Measurements from ENCODE around the gene TSPAN3.
A peak's percentile ranks its signal among the peaks of the same experiment; 100 is the strongest.

The TSPAN3 gene

GRCh38 chr15:77057072-77057471, 13.8 kb downstream of the TSPAN3 start:
- no peak overlapping the region for H3K4me3 ChIP-seq
- peaks cover 18% of the 10 kb centered on the region for H3K36me3 ChIP-seq (replicated peaks)
- in situ Hi-C loops (cut with MboI; ENCODE audit: low sequenced_read_pairs), result no loop called here
- H3K9me3 ChIP-seq, result no peaks in the 10 kb centered on the region
- DNase-seq (ENCODE audit: low spot score in 2 of 2), result no peak
- no peaks in the 10 kb centered on the region for H3K27me3 ChIP-seq (ENCODE audit: low read depth)
- peaks cover 7% of the 10 kb centered on the region for H3K4me1 ChIP-seq

GRCh38 chr15:77053709-77054108, 17.2 kb downstream of the TSPAN3 start:
- no peaks in the 10 kb centered on the region for H3K9me3 ChIP-seq
- H3K4me3 ChIP-seq, result no peak overlapping the region
- in situ Hi-C loops (cut with MboI; ENCODE audit: low sequenced_read_pairs), result no loop called here
- no peaks in the 10 kb centered on the region; the same call in 1 of the 2 replicates for H3K4me1 ChIP-seq
- H3K27me3 ChIP-seq (ENCODE audit: low read depth), result no peaks in the 10 kb centered on the region
- peaks cover 32% of the 10 kb centered on the region for H3K36me3 ChIP-seq (replicated peaks)
- DNase-seq (ENCODE audit: low spot score in 2 of 2), result no peak

- DNase-seq (ENCODE audit: low spot score in 2 of 2), result no peak
- H3K4me3 ChIP-seq, result no peak overlapping the region
- in situ Hi-C loops (cut with MboI; ENCODE audit: low sequenced_read_pairs), result no loop called here
- no peaks in the 10 kb centered on the region for H3K9me3 ChIP-seq
- peaks cover 41% of the 10 kb centered on the region for H3K36me3 ChIP-seq (replicated peaks)
- no peaks in the 10 kb centered on the region for H3K27me3 ChIP-seq (ENCODE audit: low read depth)
- no peaks in the 10 kb centered on the region for H3K4me1 ChIP-seq
These were observed 18.4 kb downstream of the TSPAN3 start for GRCh38 chr15:77052556-77052955.

- Histone ChIP-seq H3K4me3 (no peak overlapping the region), H3K4me1 (no peaks in the 10 kb centered on the region), H3K36me3 (replicated peaks) (peaks cover 68% of the 10 kb centered on the region), H3K9me3 (no peaks in the 10 kb centered on the region), H3K27me3 (ENCODE audit: low read depth) (no peaks in the 10 kb centered on the region)
- in situ Hi-C loops (cut with MboI; ENCODE audit: low sequenced_read_pairs), result no loop called here
- DNase-seq (ENCODE audit: low spot score in 2 of 2), result no peak
These were observed 22.6 kb downstream of the TSPAN3 start for GRCh38 chr15:77048135-77048876.

DNA sequence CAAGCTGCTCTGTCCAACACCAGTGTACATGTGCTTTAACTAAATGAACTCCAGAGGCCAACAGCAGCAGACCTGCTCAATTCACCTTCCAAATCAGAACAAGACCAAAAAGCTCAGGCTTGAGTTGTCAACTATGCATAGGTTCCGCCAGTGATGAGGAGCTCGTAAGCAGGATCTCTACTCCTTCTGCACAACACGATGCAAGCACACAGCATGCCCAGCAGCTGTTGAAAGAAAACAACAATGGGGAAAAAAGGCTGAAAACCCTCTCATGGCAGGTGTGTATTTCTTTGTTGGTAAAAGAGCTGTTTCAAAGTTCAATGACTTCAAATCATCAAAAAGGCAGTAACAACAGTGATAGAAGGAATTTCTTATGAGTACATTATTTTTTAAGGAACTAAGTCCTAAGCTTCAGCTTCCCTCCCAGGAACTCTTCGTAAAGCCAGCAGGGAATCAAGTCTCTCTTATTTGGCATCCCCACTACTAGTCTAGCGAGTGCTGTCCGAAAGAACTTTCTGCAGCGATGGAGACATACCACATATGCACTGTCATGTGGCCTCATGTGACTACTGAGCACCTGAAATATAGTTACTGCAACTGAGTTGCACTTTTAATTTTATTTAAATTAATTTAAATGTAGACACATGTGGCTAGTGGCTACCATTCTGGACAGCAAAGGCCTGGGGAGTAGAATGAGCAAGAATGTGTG, 24.1 kb downstream of the TSPAN3 start:
- no peak for DNase-seq (ENCODE audit: low spot score in 2 of 2)
- Histone ChIP-seq H3K27me3 (ENCODE audit: low read depth) (no peaks in the 10 kb centered on the region), H3K4me1 (no peaks in the 10 kb centered on the region), H3K9me3 (no peaks in the 10 kb centered on the region), H3K4me3 (no peak overlapping the region), H3K36me3 (replicated peaks) (peaks cover 71% of the 10 kb centered on the region)
- in situ Hi-C loops (cut with MboI; ENCODE audit: low sequenced_read_pairs), result no loop called here

DNA sequence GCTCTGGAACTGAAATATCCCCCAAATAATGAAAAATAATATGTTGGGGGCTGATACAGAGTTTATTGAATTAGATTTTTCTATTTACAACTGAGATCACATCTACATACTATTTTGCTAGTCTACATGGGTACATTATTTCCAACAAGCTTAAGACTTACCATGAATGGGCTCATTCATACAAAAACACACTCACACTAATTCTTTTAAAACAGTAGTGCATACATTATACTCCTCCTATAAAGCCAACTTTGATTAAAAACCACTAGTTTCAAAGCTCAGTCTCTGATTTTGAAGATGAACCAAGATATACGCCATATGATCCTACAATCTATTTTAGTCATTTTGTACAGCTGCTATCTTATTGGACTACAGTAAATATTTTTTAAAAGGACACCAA, 24.9 kb downstream of the TSPAN3 start:
- in situ Hi-C loops (cut with MboI; ENCODE audit: low sequenced_read_pairs), result no loop called here

DNA sequence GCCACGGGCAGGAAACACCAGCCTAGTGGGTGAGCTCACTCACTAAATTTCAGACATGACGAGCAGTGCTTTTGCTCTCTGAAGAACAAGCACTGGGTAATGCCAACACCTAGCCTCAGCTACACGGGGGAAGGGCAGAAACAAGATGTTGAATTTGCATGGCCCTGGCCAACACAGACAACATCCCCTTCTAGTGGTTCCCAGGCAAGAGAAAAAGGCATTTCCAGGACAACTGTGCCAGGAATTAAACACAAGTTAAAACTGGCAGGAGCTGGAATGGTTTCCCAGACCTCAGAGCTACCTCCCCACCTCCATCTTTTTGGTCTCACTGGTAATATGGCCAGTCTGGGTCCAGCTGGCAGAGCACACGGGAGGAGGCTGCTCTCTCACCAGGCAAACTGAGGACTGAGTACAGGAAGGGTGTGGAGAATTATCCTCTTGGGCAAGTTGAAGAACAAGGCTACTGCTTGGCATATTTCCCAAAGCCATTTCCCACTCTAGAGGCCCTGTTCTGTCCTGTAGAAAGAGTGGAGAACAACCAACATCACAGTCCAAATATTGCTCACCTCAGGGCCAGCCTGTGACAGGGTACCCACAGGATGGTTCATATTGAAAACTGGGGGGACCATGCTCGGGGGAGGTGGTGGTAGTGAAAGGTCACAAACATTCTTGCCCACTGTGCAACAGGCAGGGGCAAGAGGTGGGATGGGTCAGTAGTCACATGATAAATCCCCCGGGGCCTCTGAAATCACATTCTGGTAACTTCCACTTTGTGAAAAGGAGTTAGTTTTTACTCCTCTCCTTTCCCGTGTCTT, 26.5 kb downstream of the TSPAN3 start:
- no peak overlapping the region for H3K4me3 ChIP-seq
- no peaks in the 10 kb centered on the region for H3K9me3 ChIP-seq
- H3K27me3 ChIP-seq (ENCODE audit: low read depth), result no peaks in the 10 kb centered on the region
- in situ Hi-C loops (cut with MboI; ENCODE audit: low sequenced_read_pairs), result no loop called here
- no peaks in the 10 kb centered on the region for H3K4me1 ChIP-seq
- H3K36me3 ChIP-seq (replicated peaks), result peaks cover 60% of the 10 kb centered on the region
- no peak for DNase-seq (ENCODE audit: low spot score in 2 of 2)

More for the DNA sequence above, 24.9 kb downstream of the TSPAN3 start:
- Histone ChIP-seq H3K4me3 (no peak overlapping the region), H3K9me3 (no peaks in the 10 kb centered on the region), H3K36me3 (replicated peaks) (peaks cover 66% of the 10 kb centered on the region), H3K27me3 (ENCODE audit: low read depth) (no peaks in the 10 kb centered on the region), H3K4me1 (no peaks in the 10 kb centered on the region)
- DNase-seq (ENCODE audit: low spot score in 2 of 2), result no peak

DNA sequence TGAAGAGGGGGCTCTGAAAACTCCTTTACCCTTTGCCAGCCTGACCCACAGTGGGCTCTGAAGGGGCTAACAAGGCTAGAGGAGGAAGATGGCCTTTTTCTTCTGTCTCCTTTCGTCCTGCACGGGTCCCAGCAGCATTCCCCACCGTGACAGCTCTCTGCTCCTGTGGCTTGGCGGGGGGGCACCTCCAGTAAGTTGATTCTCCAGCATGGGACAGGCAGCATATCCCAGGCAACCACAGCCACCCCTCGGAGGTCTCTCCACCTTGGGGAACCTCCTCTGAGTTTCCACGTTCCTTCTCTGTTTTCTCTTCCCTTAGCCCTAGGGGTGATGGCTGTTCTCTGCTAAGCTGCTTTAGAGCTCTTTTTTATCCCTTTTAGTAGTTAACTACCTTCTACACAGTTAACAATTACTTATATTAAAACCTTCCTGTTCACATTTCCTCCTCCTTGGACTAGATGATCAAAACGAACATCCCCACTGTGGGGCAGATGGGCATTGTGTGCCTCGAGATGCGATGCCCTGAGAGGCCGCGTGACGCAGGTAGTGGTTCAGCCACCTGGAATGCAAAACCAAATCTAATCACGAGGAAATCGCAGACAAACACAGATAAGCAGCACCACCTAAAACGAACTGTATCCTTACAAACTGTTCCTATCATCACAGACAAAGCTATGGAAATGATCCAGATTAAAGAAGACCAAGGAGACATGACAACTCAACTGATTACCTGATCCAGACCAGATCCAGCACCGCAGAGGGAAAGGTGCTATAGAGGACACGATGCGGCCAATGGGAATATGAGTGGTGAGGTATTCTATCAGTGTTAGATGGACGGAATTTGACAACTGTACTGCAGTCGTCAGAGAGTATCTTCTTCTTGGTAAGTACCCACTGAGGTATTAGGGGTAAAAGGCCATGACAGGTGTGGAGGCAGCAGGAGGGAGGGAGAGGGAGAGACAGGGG, 27.7 kb downstream of the TSPAN3 start:
- no peaks in the 10 kb centered on the region for H3K4me1 ChIP-seq
- H3K9me3 ChIP-seq, result no peaks in the 10 kb centered on the region
- H3K36me3 ChIP-seq (replicated peaks), result peaks cover 58% of the 10 kb centered on the region
- H3K27me3 ChIP-seq (ENCODE audit: low read depth), result no peaks in the 10 kb centered on the region
- no peak overlapping the region for H3K4me3 ChIP-seq
- DNase-seq (ENCODE audit: low spot score in 2 of 2), result no peak
- in situ Hi-C loops (cut with MboI; ENCODE audit: low sequenced_read_pairs), result no loop called here

DNA sequence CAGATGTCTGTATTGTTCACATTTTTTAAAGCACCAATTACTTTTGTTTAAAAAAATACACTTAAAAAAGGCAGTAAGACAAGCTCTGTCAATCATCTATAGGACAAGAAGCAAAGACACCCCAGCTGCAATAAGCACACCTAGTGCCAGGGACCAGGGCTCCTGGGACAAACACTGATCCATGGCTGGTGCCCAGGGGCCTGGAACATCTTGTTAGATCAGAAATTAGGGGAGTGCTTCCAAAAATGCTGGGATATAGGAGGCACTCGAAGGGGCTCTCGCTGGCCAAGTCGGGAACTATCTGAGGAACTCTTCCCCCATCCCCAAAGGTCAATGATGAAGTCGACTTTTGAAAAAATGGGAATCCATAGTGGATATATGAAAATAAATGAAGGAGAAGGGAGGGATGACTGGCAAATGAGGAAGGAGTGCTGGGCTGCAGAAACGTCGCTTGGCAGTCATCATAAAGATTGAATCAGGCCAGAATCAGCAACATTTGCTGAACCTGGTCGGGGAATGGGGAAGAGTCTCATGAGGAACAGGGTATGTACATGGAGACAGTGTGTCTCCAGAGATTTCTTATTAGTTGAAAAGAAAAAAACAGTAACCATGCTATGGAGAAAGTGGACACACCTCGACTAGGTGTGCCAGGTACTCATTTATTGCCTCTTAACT, 28.5 kb downstream of the TSPAN3 start:
- DNase-seq (ENCODE audit: low spot score in 2 of 2), result no peak

GRCh38 chr15:77040673-77041072, 30.2 kb downstream of the TSPAN3 start:
- Histone ChIP-seq H3K27me3 (ENCODE audit: low read depth) (no peaks in the 10 kb centered on the region), H3K9me3 (no peaks in the 10 kb centered on the region), H3K4me3 (no peak overlapping the region), H3K36me3 (replicated peaks) (peaks cover 46% of the 10 kb centered on the region), H3K4me1 (no peaks in the 10 kb centered on the region)
- peak in 1 of 2 experiments; percentile 6 for DNase-seq (ENCODE audit: low spot score in 2 of 2)
- in situ Hi-C loops (cut with MboI; ENCODE audit: low sequenced_read_pairs), result no loop called here

More for the DNA sequence above, 28.5 kb downstream of the TSPAN3 start:
- in situ Hi-C loops (cut with MboI; ENCODE audit: low sequenced_read_pairs), result no loop called here
- H3K27me3 ChIP-seq (ENCODE audit: low read depth), result no peaks in the 10 kb centered on the region
- peaks cover 54% of the 10 kb centered on the region for H3K36me3 ChIP-seq (replicated peaks)
- H3K9me3 ChIP-seq, result no peaks in the 10 kb centered on the region
- no peak overlapping the region for H3K4me3 ChIP-seq
- no peaks in the 10 kb centered on the region for H3K4me1 ChIP-seq

- no peak for DNase-seq (ENCODE audit: low spot score in 2 of 2)
- no peaks in the 10 kb centered on the region for H3K27me3 ChIP-seq (ENCODE audit: low read depth)
- H3K9me3 ChIP-seq, result no peaks in the 10 kb centered on the region
- no peak overlapping the region for H3K4me3 ChIP-seq
- H3K36me3 ChIP-seq (replicated peaks), result peaks cover 41% of the 10 kb centered on the region
- in situ Hi-C loops (cut with MboI; ENCODE audit: low sequenced_read_pairs), result no loop called here
- H3K4me1 ChIP-seq, result no peaks in the 10 kb centered on the region
These were observed 31.1 kb downstream of the TSPAN3 start for GRCh38 chr15:77039848-77040247.

DNA sequence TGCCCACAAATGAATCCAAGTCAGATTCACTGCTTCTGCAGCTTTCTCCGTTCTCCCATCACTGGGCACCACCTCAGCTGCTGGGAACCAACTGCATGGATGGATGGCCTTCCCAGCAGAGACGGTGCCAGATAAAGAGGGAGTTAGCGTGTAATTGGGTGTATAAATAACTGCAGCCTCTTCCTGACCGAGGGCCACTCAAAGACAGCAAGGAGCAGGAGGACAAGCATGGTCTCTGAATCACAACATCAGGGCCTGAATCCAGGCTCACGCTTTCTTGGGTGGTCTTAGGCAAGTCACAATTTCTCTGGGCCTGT, 31.7 kb downstream of the TSPAN3 start:
- Histone ChIP-seq H3K27me3 (ENCODE audit: low read depth) (no peaks in the 10 kb centered on the region), H3K4me3 (no peak overlapping the region), H3K36me3 (replicated peaks) (peaks cover 34% of the 10 kb centered on the region), H3K4me1 (no peaks in the 10 kb centered on the region), H3K9me3 (no peaks in the 10 kb centered on the region)
- DNase-seq (ENCODE audit: low spot score in 2 of 2), result no peak
- in situ Hi-C loops (cut with MboI; ENCODE audit: low sequenced_read_pairs), result no loop called here
